SU-DHL-6 (cell line): ENCODE data around the gene SLC17A9.

Experiments
- H2AFZ ChIP-seq: fragments of 200-600 bp; sonication (generic); 2 replicates; pipeline ENCODE4 v1.6.1; 2014; ENCODE audit warnings: low read depth, mild to moderate bottlenecking, moderate library complexity, mixed read lengths, antibody characterized with exemption, low read length; ENCODE audit not compliant: severe bottlenecking
- H3F3A ChIP-seq: fragments of 200-600 bp; shearing (Covaris generic); 2 replicates; pipeline ENCODE4 v1.6.0; 2016; ENCODE audit warnings: antibody characterized with exemption, mild to moderate bottlenecking; ENCODE audit not compliant: insufficient read depth
- H3K27ac ChIP-seq: fragments of 200-600 bp; sonication (generic); 2 replicates; pipeline ENCODE4 v1.5.1; 2016; ENCODE audit warnings: low read depth, mild to moderate bottlenecking, low read length, moderate library complexity, mixed read lengths
- H3K27me3 ChIP-seq: fragments of 200-600 bp; sonication (generic), shearing (Covaris generic); 2 replicates; pipeline ENCODE4 v1.6.0; 2014; ENCODE audit warnings: mild to moderate bottlenecking, low read length
- H3K36me3 ChIP-seq: fragments of 200-600 bp; sonication (generic); 2 replicates; pipeline ENCODE4 v1.6.1; 2014; ENCODE audit warnings: mild to moderate bottlenecking, low read length, mixed read lengths
- H3K4me2 ChIP-seq: fragments of 300-600, 200-600 bp; shearing (Covaris generic), sonication (generic); 2 replicates; pipeline ENCODE4 v1.6.0; 2014; ENCODE audit warnings: low read length, low read depth, mild to moderate bottlenecking; ENCODE audit not compliant: poor library complexity, severe bottlenecking
- H3K4me3 ChIP-seq: fragments of 200-600 bp; sonication (generic); 2 replicates; pipeline ENCODE4 v1.5.1; 2014; ENCODE audit warnings: antibody characterized with exemption, low read length, mild to moderate bottlenecking, mixed read lengths; ENCODE audit not compliant: insufficient read depth, poor library complexity, severe bottlenecking
- H3K79me2 ChIP-seq: fragments of 200-600 bp; sonication (generic); 2 replicates; pipeline ENCODE4 v1.6.1; 2014; ENCODE audit warnings: mild to moderate bottlenecking, low read length, moderate library complexity; ENCODE audit not compliant: insufficient read depth
- H3K9ac ChIP-seq: fragments of 200-600 bp; sonication (generic); 2 replicates; pipeline ENCODE4 v1.7.0; 2014; ENCODE audit warnings: mild to moderate bottlenecking, low read length
- H3K9me2 ChIP-seq: fragments of 200-600 bp; sonication (generic); replicated peaks from 2 replicates; pipeline ENCODE4 v1.6.1; 2014; ENCODE audit warnings: low read length; ENCODE audit not compliant: insufficient read depth
- H3K9me3 ChIP-seq: fragments of 200-600 bp; sonication (generic); 2 replicates; pipeline ENCODE4 v1.6.1; 2014; ENCODE audit warnings: low read length, mixed read lengths; ENCODE audit not compliant: insufficient read depth
- H4K20me1 ChIP-seq: fragments of 200-600 bp; sonication (generic); 2 replicates; pipeline ENCODE4 v1.6.1; 2014; ENCODE audit warnings: low read depth, mild to moderate bottlenecking, antibody characterized with exemption, low read length, moderate library complexity, mixed read lengths
- EZH2phosphoT487 ChIP-seq: fragments of 200-600 bp; sonication (generic), shearing (Covaris generic); conservative IDR thresholded peaks from 2 replicates; pipeline ENCODE4 v1.6.1; 2018; ENCODE audit warnings: mild to moderate bottlenecking, antibody characterized with exemption, low read length, moderate library complexity, mixed read lengths
- TF ChIP-seq, protein P1 (sequence below): fragments of 200-600 bp; sonication (generic); IDR thresholded peaks from one replicate; pipeline ENCODE4 v1.5.1; 2017; ENCODE audit warnings: antibody characterized with exemption, mild to moderate bottlenecking, low read length, moderate library complexity; ENCODE audit not compliant: insufficient read depth, poor library complexity, severe bottlenecking

SLC17A9 gene

DNA sequence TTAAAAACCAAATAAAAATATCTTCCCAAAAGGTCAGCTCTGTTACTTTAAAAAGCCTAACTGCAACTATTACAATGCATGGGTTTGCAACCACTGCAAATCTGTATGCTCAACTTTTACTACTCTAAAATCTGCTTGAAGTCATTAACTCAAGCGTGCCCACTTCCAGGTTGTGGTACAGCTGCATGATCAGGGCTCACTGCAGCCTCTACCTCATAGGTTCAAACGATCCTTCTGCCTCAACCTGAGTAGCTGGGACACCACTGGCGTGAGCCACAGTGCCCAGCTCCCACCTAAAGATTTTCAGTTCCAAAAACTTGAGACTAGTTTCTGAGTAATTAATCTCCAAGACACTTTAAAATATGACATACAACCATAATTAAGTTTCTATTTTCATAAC, 34.4 kb upstream of the SLC17A9 start:
- H3K27me3 ChIP-seq = no peaks in the 10 kb centered on the region
- H3F3A ChIP-seq = peaks cover 9% of the 10 kb centered on the region; the same call in 1 of the 2 replicates
- H3K79me2 ChIP-seq = peaks cover 100% of the 10 kb centered on the region
- H3K27ac ChIP-seq = peak overlapping the region; percentile 28; the same call in 1 of the 2 replicates
- no peak overlapping the region for H3K4me3 ChIP-seq
- H4K20me1 ChIP-seq = peaks cover 72% of the 10 kb centered on the region
- no peak overlapping the region for H2AFZ ChIP-seq
- H3K9ac ChIP-seq = no peak overlapping the region
- no peak for TF ChIP-seq EZH2phosphoT487
- TF ChIP-seq, protein P1, sequence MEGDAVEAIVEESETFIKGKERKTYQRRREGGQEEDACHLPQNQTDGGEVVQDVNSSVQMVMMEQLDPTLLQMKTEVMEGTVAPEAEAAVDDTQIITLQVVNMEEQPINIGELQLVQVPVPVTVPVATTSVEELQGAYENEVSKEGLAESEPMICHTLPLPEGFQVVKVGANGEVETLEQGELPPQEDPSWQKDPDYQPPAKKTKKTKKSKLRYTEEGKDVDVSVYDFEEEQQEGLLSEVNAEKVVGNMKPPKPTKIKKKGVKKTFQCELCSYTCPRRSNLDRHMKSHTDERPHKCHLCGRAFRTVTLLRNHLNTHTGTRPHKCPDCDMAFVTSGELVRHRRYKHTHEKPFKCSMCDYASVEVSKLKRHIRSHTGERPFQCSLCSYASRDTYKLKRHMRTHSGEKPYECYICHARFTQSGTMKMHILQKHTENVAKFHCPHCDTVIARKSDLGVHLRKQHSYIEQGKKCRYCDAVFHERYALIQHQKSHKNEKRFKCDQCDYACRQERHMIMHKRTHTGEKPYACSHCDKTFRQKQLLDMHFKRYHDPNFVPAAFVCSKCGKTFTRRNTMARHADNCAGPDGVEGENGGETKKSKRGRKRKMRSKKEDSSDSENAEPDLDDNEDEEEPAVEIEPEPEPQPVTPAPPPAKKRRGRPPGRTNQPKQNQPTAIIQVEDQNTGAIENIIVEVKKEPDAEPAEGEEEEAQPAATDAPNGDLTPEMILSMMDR = no peak
- H3K4me2 ChIP-seq = peak overlapping the region; percentile 40
- H3K9me2 ChIP-seq = no peaks in the 10 kb centered on the region
- H3K9me3 ChIP-seq = no peaks in the 10 kb centered on the region
- 0 out of 2 replicates have a peak, but pooled peaks cover 8% of the 10 kb centered on the region for H3K36me3 ChIP-seq

DNA sequence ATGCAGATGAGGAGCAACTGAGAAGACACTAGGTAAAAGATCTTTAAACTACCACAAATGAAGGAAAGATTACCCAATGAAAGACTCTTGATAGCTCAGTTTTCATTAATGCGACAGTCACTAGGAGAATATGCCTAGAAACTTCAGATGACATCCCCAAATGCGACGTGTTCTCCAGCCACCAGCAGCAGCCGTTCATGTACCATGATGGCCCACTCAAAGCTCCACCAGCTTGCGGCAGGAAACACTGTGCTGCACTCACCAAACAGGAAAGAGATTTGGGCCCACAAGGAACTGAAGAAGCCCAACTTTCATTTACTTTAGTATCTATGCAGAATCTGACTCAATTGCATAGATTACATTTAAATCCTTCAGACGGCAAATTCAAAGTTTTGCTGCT, 33.7 kb upstream of the SLC17A9 start:
- H4K20me1 ChIP-seq = peaks cover 69% of the 10 kb centered on the region
- peak overlapping the region; percentile 28 for H3K27ac ChIP-seq
- no peak overlapping the region for H3K4me3 ChIP-seq
- H3K4me2 ChIP-seq = peak overlapping the region; percentile 40
- H3K27me3 ChIP-seq = no peaks in the 10 kb centered on the region
- TF ChIP-seq, protein P1 = no peak
- TF ChIP-seq EZH2phosphoT487 = no peak
- no peaks in the 10 kb centered on the region for H3K9me2 ChIP-seq
- 0 out of 2 replicates have a peak, but pooled peaks cover 5% of the 10 kb centered on the region for H3K36me3 ChIP-seq
- no peak overlapping the region for H3K9ac ChIP-seq
- H3K79me2 ChIP-seq = peaks cover 100% of the 10 kb centered on the region
- no peak overlapping the region for H2AFZ ChIP-seq
- peaks cover 9% of the 10 kb centered on the region; the same call in 1 of the 2 replicates for H3F3A ChIP-seq
- no peaks in the 10 kb centered on the region for H3K9me3 ChIP-seq

DNA sequence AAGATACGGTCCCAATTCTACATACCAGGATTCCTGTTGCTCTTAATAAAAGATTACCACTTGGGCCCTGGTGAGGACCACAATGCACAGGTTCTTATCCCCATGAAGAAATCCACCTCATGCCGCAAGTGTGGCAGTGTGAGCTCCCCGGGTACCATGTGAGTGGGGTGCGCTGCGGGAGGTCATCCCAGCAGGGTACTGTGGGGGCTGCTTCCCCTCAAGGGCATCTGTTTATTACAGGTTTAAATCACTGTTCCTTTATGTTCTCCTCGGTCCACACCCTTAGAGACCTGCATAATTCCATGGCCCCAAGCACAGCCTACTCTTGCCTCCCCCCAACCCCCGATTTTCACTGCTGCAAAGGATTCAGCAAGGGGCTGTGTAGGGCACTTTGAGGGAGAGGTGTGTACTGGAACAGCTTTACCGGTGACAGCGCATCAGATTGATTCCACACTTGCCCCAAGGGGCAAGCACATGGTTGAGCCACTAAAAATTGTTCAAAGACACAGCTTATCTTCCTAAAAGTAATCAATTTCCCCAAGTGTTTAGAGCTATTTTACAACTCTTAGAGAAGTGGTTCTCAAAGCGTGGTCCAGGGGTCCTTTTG, 32.4 kb upstream of the SLC17A9 start:
- H3K4me2 ChIP-seq = peak overlapping the region; percentile 40

More for the DNA sequence above, 32.4 kb upstream of the SLC17A9 start:
- Histone ChIP-seq H4K20me1 (peaks cover 65% of the 10 kb centered on the region), H3K27ac (0 out of 2 replicates have a peak overlapping the region, but pooled peaks have one; percentile 20), H3F3A (peaks cover 9% of the 10 kb centered on the region; the same call in 1 of the 2 replicates), H3K27me3 (no peaks in the 10 kb centered on the region), H2AFZ (no peak overlapping the region), H3K9me2 (no peaks in the 10 kb centered on the region), H3K9ac (0 out of 2 replicates have a peak overlapping the region, but pooled peaks have one; percentile 14), H3K9me3 (no peaks in the 10 kb centered on the region), H3K79me2 (peaks cover 100% of the 10 kb centered on the region), H3K36me3 (0 out of 2 replicates have a peak, but pooled peaks cover 2% of the 10 kb centered on the region), H3K4me3 (no peak overlapping the region)
- no peak for TF ChIP-seq EZH2phosphoT487
- TF ChIP-seq, protein P1 = no peak
